ENCODE results near the gene EHD2.
A peak's percentile ranks its signal among the peaks of the same experiment; 100 is the strongest.
"Not testable (repeated sequence)": the region's sequence is repeated elsewhere in the genome, so short reads cannot be mapped to it uniquely, and the experiment has no call there.

EHD2 gene

GRCh38 chr19:47777245-47778048 is 64.2 kb downstream of the EHD2 start:
- DNase-seq: not testable (repeated sequence)

DNA sequence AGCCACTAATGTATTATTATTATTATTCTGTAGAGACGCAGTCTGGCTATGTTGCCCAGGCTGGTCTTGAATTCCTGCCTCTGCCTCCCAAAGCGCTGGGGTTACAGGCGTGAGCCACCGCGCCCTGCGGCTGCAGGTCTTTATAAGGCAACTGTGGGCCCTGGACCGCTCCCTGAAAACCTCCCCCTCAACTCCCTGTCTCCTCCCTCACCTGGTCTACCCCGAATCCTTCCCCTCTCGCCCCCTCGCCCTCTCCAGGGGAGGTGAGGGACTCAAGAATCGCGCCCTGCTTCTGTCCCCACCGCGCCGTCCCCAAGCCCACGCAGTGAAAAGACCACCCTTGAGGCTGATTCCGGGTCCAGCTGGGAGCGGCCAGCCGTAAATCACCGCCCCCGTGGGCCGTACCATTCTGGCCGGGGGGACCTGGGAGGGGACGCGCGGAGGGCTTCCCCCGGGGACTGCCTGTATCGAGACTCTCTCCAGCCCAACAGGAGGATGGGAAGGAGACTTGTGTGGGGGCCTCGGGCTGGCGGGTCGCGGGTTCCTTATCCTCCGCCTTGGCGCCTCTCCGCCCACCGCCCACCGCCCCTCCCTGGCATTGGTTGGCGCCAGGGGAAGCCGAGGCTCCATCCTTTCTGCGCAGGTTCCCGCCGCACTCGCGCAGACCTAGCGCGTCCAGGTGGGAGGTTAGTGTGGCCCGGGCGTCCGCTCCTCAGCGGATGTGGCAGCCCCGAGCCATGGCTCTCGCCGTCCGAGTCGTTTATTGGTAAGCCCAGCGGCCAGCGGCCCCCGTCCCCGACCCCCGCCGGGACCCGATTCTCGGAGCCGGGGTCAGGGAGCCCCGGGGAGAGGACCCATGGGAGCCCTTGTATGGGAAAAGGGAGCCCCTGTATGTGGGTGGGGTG is 65.1 kb downstream of the EHD2 start, which contains the start of gene SELENOW:
Gene SELENOW, plus strand, starts transcription at position 655 of the 905 bp plus-strand sequence. Its CDS starts 83 bp downstream, at position 738.
- peak; percentile 65 to 75 (median 69) for DNase-seq

DNA sequence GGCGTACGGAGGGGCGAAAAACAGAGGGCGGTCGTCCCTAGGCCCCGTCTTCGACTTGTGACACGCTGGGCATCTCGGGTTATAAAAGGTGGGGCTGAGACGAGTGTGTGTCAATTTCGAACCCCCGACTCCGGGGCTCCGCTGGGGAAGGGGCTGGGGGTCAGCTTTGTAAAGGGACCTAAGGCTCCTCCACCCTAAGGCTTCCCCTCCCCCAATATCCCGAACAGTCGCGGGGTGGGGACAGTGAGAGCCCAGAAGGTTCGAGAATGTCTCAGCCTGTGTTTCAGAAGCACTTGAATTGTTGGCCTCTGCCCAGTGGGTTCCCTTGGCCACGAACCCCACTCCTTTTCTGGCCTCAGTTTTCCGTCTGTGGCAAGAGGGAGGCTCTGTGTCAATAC is 65.7 kb downstream of the EHD2 start:
- DNase-seq: no peak

DNA sequence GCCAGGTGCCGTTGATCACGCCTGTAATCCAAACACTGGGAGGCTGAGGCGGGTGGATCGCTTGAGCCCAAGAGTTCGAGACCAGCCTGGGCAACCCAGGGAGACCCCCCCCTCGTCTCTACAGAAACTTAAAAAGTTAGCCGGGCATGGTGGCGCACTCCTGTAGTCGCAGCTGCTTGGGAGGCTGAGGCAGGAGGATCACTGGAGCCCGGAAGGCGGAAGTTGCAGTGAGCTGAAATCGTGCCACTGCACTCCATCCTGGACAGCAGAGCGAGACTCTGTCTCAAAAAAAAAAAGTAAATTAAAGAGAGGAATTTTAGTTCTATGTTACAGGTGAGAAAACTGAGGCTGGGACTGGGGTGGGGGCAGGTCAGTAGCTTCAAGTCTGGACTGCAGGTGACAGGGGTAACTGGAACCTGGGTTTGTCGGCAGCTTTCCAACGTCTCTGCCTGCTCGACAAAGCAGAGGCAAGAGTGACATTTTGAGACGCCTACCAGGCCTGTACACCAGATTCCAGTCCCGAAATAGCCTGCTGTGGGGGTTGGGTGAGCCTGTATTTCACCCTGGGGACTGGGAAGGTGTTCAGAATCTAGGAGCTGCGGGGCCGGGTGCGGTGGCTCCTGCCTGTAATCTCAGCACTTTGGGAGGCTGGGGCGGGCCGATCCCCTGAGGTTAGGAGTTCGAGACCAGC is 66.4 kb downstream of the EHD2 start:
- no peak for DNase-seq

GRCh38 chr19:47780215-47780551 is 67.0 kb downstream of the EHD2 start:
- no peak for DNase-seq

DNA sequence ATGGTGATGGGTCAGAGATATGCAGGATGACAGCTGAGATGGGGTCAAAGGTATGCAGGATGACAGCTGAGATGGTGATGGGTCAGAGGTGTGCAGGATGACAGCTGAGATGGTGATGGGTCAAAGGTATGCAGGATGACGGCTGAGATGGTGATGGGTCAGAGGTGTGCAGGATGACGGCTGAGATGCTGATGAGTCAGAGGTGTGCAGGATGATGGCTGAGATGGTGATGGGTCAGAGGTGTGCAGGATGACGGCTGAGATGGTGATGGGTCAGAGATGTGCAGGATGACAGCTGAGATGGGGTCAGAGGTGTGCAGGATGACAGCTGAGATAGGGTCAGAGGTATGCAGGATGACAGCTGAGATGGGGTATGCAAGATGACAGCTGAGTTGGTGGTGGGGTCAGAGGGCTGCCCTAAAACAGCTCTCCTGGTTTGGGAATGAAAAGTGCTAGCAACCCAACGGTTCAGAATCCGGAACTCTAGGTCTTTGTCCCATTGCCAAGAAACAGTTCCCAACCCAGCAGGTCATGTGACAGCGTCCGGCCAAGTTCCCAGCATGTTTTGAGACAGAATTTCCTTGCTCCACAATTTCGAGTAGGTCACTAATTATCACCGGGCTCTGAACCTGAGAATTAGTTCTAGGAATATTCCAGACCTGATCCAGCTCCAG is 68.5 kb downstream of the EHD2 start:
- no peak for DNase-seq

DNA sequence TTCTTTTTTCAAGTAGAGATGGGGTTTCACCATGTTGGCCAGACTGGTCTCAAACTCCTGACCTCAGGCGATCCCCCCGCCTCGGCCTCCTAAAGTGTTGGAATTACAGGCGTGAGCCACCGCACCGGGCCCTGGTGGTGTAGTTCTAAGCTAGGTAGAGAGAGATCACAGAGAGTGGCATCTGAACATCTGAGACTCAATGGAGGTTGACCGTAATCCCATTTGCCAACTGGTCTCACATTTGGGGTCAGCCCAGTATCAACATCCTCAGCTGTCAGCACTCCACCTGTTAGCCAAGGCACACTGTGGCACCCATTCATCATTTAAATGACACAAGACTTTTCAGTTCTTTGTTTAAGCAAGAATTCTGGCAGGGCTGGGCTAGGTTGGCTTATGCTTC is 73.3 kb downstream of the EHD2 start:
- no peak for DNase-seq

DNA sequence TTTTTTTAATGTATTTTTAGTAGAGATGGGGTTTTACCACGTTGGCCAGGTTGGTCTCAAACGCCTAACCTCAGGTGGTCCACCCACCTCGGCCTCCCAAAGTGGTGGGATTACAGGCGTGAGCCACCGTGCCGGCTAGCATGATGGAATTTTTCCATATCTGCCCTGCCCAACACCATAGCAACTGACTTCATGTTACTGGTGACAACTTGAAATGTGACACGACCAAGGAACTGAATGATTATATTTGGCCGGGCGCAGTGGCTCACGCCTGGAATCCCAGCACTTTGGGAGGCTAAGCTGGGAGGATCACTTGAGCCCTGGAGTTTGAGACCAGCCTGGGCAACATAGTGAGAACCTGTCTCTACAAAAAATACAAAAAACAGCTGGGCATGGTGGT is 74.1 kb downstream of the EHD2 start:
- DNase-seq: not testable (repeated sequence)

GRCh38 chr19:47789811-47790210 is 76.6 kb downstream of the EHD2 start:
- DNase-seq: not testable (repeated sequence)

GRCh38 chr19:47790398-47790814 is 77.2 kb downstream of the EHD2 start:
- DNase-seq: peak; percentile 66 to 93 (median 84)

GRCh38 chr19:47792616-47793015 is 79.4 kb downstream of the EHD2 start:
- no peak for DNase-seq
